Measurements from ENCODE around the gene EXOC6.
A peak's percentile ranks its signal among the peaks of the same experiment; 100 is the strongest.

- TF ChIP-seq CTCF (conservative IDR thresholded peaks at IDR 0.05 in 1 of 2, IDR thresholded peaks at IDR 0.05 in 1 of 2; ENCODE audit: extremely low read depth in 1 of 2, insufficient read depth in 1 of 2, low read depth in 1 of 2, low read length in 2 of 2) = peak; percentile 25 to 26
- no peak for TF ChIP-seq EZH2 (IDR thresholded peaks at IDR 0.05; ENCODE audit: borderline replicate concordance, low read length)
These were observed 8.9 kb upstream of the EXOC6 start for GRCh38 chr10:92839191-92840085.

Measured in mammary epithelial cell (primary cell).